Progenitor cell of endocrine pancreas (in vitro differentiated cells): ENCODE results near the gene APRT. TPM values are rescaled to one million over a fixed set of nuclear protein-coding genes. Genes with fewer than 3 reads are reported as not detected.

Source experiments
- DNase-seq: peaks from one replicate; pipeline ENCODE4 v3.0.0; 2021; ENCODE audit warnings: low spot score; ENCODE audit not compliant: unreplicated experiment
- H3K27ac Mint-ChIP-seq: 2 replicates; pipeline ENCODE4 v1.8.0; 2021; ENCODE audit warnings: mild to moderate bottlenecking, moderate library complexity, mixed read lengths
- H3K27me3 Mint-ChIP-seq: 2 replicates; pipeline ENCODE4 v1.8.0; 2021; ENCODE audit warnings: mixed read lengths
- H3K36me3 Mint-ChIP-seq: 2 replicates; pipeline ENCODE4 v1.8.0; 2022; ENCODE audit warnings: mixed read lengths; ENCODE audit not compliant: insufficient read depth
- H3K4me1 Mint-ChIP-seq: 2 replicates; pipeline ENCODE4 v1.8.0; 2021; ENCODE audit warnings: low read depth, mixed read lengths
- H3K4me3 Mint-ChIP-seq: 2 replicates; pipeline ENCODE4 v1.8.0; 2021; ENCODE audit warnings: low read depth, mild to moderate bottlenecking, moderate library complexity, mixed read lengths
- H3K9me3 Mint-ChIP-seq: 2 replicates; pipeline ENCODE4 v1.8.0; 2021; ENCODE audit warnings: low read depth, mixed read lengths
- CTCF ChIP-seq: fragments of 200-600 bp; sonication (generic); IDR thresholded peaks from one replicate; pipeline ENCODE4 v1.5.0; 2021; ENCODE audit warnings: antibody characterized with exemption, mild to moderate bottlenecking; ENCODE audit not compliant: unreplicated experiment
- total RNA-seq: library from RNA; stranded (reverse); gene quantifications from 2 replicates; pipeline ENCODE4 v1.2.1, GENCODE V29; 2021

The APRT gene
- total RNA-seq, 1 donor from 2014 or later, result 100 TPM

DNA sequence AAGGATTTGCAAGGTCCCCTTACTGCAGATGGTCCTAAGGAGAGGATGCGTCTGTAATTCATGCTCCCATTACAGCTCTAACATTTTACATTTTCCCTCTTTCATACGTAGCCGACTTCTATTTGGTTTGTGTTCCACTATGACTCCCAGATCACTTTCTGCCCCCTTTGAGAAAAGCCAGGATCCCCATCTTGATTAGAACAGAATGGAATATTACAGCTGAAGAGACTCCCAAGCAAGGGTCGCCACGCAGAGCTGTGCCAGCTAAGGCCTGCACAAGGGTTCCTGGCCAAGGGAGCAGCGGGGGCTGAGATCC lies 11.5 kb downstream of the APRT start:
- Mint-ChIP-seq H3K27ac (no peak overlapping the region), H3K4me1 (no peaks in the 10 kb centered on the region), H3K4me3 (no peak overlapping the region), H3K36me3 (no peaks in the 10 kb centered on the region), H3K9me3 (no peaks in the 10 kb centered on the region), H3K27me3 (no peaks in the 10 kb centered on the region)
- no peak for DNase-seq
- no peak for TF ChIP-seq CTCF

GRCh38 chr16:88799569-88800276 lies 12.0 kb downstream of the APRT start:
- H3K9me3 Mint-ChIP-seq, result no peaks in the 10 kb centered on the region
- no peak overlapping the region for H3K27ac Mint-ChIP-seq
- H3K4me3 Mint-ChIP-seq, result no peak overlapping the region
- DNase-seq, result no peak
- H3K4me1 Mint-ChIP-seq, result no peaks in the 10 kb centered on the region
- H3K27me3 Mint-ChIP-seq, result no peaks in the 10 kb centered on the region
- H3K36me3 Mint-ChIP-seq, result no peaks in the 10 kb centered on the region
- no peak for TF ChIP-seq CTCF

- Mint-ChIP-seq H3K36me3 (no peaks in the 10 kb centered on the region), H3K27ac (no peak overlapping the region), H3K9me3 (no peaks in the 10 kb centered on the region), H3K4me3 (no peak overlapping the region), H3K27me3 (no peaks in the 10 kb centered on the region), H3K4me1 (no peaks in the 10 kb centered on the region)
- no peak for TF ChIP-seq CTCF
- DNase-seq, result no peak
Measured at GRCh38 chr16:88798772-88799455, 12.8 kb downstream of the APRT start.

GRCh38 chr16:88798073-88798472 lies 13.7 kb downstream of the APRT start:
- no peak for TF ChIP-seq CTCF
- no peak for DNase-seq
- H3K9me3 Mint-ChIP-seq, result no peaks in the 10 kb centered on the region
- no peaks in the 10 kb centered on the region for H3K27me3 Mint-ChIP-seq
- H3K27ac Mint-ChIP-seq, result no peak overlapping the region
- no peaks in the 10 kb centered on the region for H3K4me1 Mint-ChIP-seq
- no peak overlapping the region for H3K4me3 Mint-ChIP-seq
- no peaks in the 10 kb centered on the region for H3K36me3 Mint-ChIP-seq

GRCh38 chr16:88796278-88796677 lies 15.4 kb downstream of the APRT start:
- no peaks in the 10 kb centered on the region for H3K4me1 Mint-ChIP-seq
- DNase-seq, result no peak
- no peaks in the 10 kb centered on the region for H3K36me3 Mint-ChIP-seq
- H3K4me3 Mint-ChIP-seq, result no peak overlapping the region
- TF ChIP-seq CTCF, result no peak
- H3K27me3 Mint-ChIP-seq, result peaks cover 4% of the 10 kb centered on the region
- no peak overlapping the region for H3K27ac Mint-ChIP-seq
- H3K9me3 Mint-ChIP-seq, result no peaks in the 10 kb centered on the region
